H1 (cell line): ENCODE data around the gene WFDC12. TPM values are rescaled to one million over a fixed set of nuclear protein-coding genes. Genes with fewer than 3 reads are reported as not detected.

ENCODE experiments used
- CTCF ChIA-PET: fragments of 300-600 bp; sonication (Branson Sonifier 250); formaldehyde crosslinking; loops from one replicate; lab custom pipeline; 2021; ENCODE audit not compliant: partially characterized antibody; lab: Charles Lee
- POLR2A ChIA-PET: fragments of 300-600 bp; sonication (Branson Sonifier 250); formaldehyde crosslinking; loops from one replicate; lab custom pipeline; 2021; ENCODE audit warnings: inconsistent platforms; ENCODE audit not compliant: partially characterized antibody; lab: Charles Lee
- DNase-seq, 2 experiments: peaks; one replicate each; pipeline versions ENCODE4 v3.0.0 to v3.0.0-alpha.2; 2010 to 2022; ENCODE audit warnings: low spot score in 2 of 2, low read depth in 1 of 2, mixed read lengths in 1 of 2
- FAIRE-seq: peaks from 2 replicates; lab custom pipeline; 2011; peaks lifted over from hg19 to GRCh38; lab: Jason Lieb, UNC
- H2AFZ ChIP-seq: 2 replicates; pipeline ENCODE4 v1.8.1; 2012; ENCODE audit warnings: low read length, inconsistent platforms
- H2AK5ac ChIP-seq: 2 replicates; pipeline ENCODE4 v1.6.1; 2013; ENCODE audit warnings: low read depth, low read length
- H2BK120ac ChIP-seq: replicated peaks from 2 replicates; pipeline ENCODE3; 2013; ENCODE audit warnings: low read depth, low read length, inconsistent platforms
- H2BK12ac ChIP-seq: 2 replicates; pipeline ENCODE4 v1.6.1; 2013; ENCODE audit warnings: low read depth, low read length
- H2BK15ac ChIP-seq: 2 replicates; pipeline ENCODE4 v1.6.1; 2013; ENCODE audit warnings: low read length
- H2BK20ac ChIP-seq: 2 replicates; pipeline ENCODE4 v1.6.1; 2013; ENCODE audit warnings: low read length
- H2BK5ac ChIP-seq: 2 replicates; pipeline ENCODE4 v1.6.1; 2013; ENCODE audit warnings: low read depth, low read length
- H3K14ac ChIP-seq: 2 replicates; pipeline ENCODE4 v1.6.1; 2013; ENCODE audit warnings: inconsistent platforms; ENCODE audit not compliant: insufficient read length
- H3K18ac ChIP-seq: 2 replicates; pipeline ENCODE4 v1.6.1; 2013; ENCODE audit warnings: low read length; ENCODE audit errors: extremely low read depth
- H3K23ac ChIP-seq: 2 replicates; pipeline ENCODE4 v1.6.1; 2013; ENCODE audit warnings: inconsistent platforms; ENCODE audit not compliant: insufficient read length
- H3K23me2 ChIP-seq: 2 replicates; pipeline ENCODE4 v1.6.1; 2013; ENCODE audit warnings: low read depth, low read length
- H3K27ac ChIP-seq: 2 replicates; pipeline ENCODE4 v1.6.1; 2011; ENCODE audit warnings: low read depth, low read length, inconsistent platforms
- H3K27me3 ChIP-seq, 4 experiments: replicated peaks in 1 of 4; 1 replicate in 1 of 4; 2 replicates in 3 of 4; pipeline versions ENCODE4 v1.6.1 to v1.8.1; 2011 to 2013; ENCODE audit warnings: low read length in 3 of 4, mild to moderate bottlenecking in 3 of 4, inconsistent platforms in 2 of 4, mixed read lengths in 2 of 4, moderate library complexity in 1 of 4; ENCODE audit not compliant: control insufficient read depth in 3 of 4, insufficient read depth in 3 of 4; ENCODE audit errors: extremely low read depth in 1 of 4
- H3K36me3 ChIP-seq, 4 experiments: 2 replicates each; pipeline versions ENCODE4 v1.6.1 to v1.8.1; 2011 to 2013; ENCODE audit warnings: mild to moderate bottlenecking in 4 of 4, low read length in 3 of 4, moderate library complexity in 2 of 4, control low read depth in 1 of 4, inconsistent platforms in 1 of 4; ENCODE audit not compliant: insufficient read depth in 4 of 4, control insufficient read depth in 2 of 4
- H3K4ac ChIP-seq: replicated peaks from 2 replicates; pipeline ENCODE3; 2013; ENCODE audit warnings: low read length, low read depth, mixed read lengths, inconsistent platforms; ENCODE audit not compliant: insufficient read length
- H3K4me1 ChIP-seq, 4 experiments: replicated peaks in 1 of 4; 1 replicate in 1 of 4; 2 replicates in 3 of 4; pipeline versions ENCODE4 v1.6.1 to v1.8.1; 2011 to 2013; ENCODE audit warnings: low read length in 3 of 4, inconsistent platforms in 2 of 4, mixed read lengths in 1 of 4; ENCODE audit not compliant: insufficient read depth in 4 of 4, control insufficient read depth in 3 of 4
- H3K4me2 ChIP-seq, 2 experiments: 2 replicates each; pipeline versions ENCODE4 v1.6.1 to v1.8.1; 2011 to 2013; ENCODE audit warnings: low read depth in 2 of 2, low read length in 2 of 2, control low read depth in 1 of 2, inconsistent platforms in 1 of 2, mild to moderate bottlenecking in 1 of 2; ENCODE audit not compliant: insufficient read depth in 1 of 2
- H3K4me3 ChIP-seq, 4 experiments: fragments of 200-600, 300-600 bp in 1 of 4; sonication (generic), shearing (Covaris generic), sonication (Bioruptor Twin) in 1 of 4; 2 replicates each; pipeline versions ENCODE4 v1.5.1 to v1.8.1; 2011 to 2016; ENCODE audit warnings: low read length in 4 of 4, low read depth in 3 of 4, control low read depth in 2 of 4, inconsistent platforms in 2 of 4, mild to moderate bottlenecking in 2 of 4, mixed read lengths in 1 of 4, moderate library complexity in 1 of 4; ENCODE audit not compliant: insufficient read depth in 2 of 4; ENCODE audit errors: extremely low read depth in 1 of 4
- H3K56ac ChIP-seq: replicated peaks from 2 replicates; pipeline ENCODE3; 2013; ENCODE audit warnings: low read depth, mild to moderate bottlenecking, mixed read lengths, low read length, inconsistent platforms; ENCODE audit not compliant: insufficient read length
- H3K79me1 ChIP-seq: 2 replicates; pipeline ENCODE4 v1.6.1; 2013; ENCODE audit warnings: low read depth, low read length, control low read depth
- H3K79me2 ChIP-seq, 2 experiments: 2 replicates each; pipeline versions ENCODE4 v1.6.1 to v1.8.1; 2012 to 2013; ENCODE audit warnings: low read length in 2 of 2, mild to moderate bottlenecking in 2 of 2, inconsistent platforms in 1 of 2; ENCODE audit not compliant: insufficient read depth in 2 of 2, control insufficient read depth in 1 of 2
- H3K9ac ChIP-seq, 4 experiments: replicated peaks in 1 of 4; 1 replicate in 1 of 4; 2 replicates in 3 of 4; pipeline versions ENCODE4 v1.6.1 to v1.8.1; 2011 to 2013; ENCODE audit warnings: low read depth in 3 of 4, low read length in 3 of 4, control low read depth in 2 of 4, mild to moderate bottlenecking in 2 of 4, moderate library complexity in 2 of 4, inconsistent platforms in 1 of 4; ENCODE audit errors: extremely low read depth in 1 of 4
- H3K9me3 ChIP-seq, 2 experiments: 2 replicates each; pipeline versions ENCODE4 v1.6.1 to v1.8.1; 2012 to 2013; ENCODE audit warnings: mild to moderate bottlenecking in 2 of 2, moderate library complexity in 2 of 2, control low read depth in 1 of 2, inconsistent platforms in 1 of 2, low read depth in 1 of 2, low read length in 1 of 2, mixed read lengths in 1 of 2; ENCODE audit not compliant: insufficient read depth in 2 of 2
- H4K20me1 ChIP-seq, 2 experiments: replicated peaks in 1 of 2; 2 replicates each; pipeline versions ENCODE3 to v1.8.1; 2011 to 2013; ENCODE audit warnings: inconsistent platforms in 2 of 2, low read length in 2 of 2, mild to moderate bottlenecking in 1 of 2; ENCODE audit not compliant: insufficient read depth in 2 of 2, control insufficient read depth in 1 of 2
- H4K5ac ChIP-seq: 2 replicates; pipeline ENCODE4 v1.6.1; 2013; ENCODE audit warnings: low read length, low read depth, mixed read lengths, inconsistent platforms; ENCODE audit not compliant: insufficient read length
- H4K8ac ChIP-seq: 2 replicates; pipeline ENCODE4 v1.8.0; 2013; ENCODE audit warnings: mild to moderate bottlenecking, moderate library complexity, low read length, inconsistent platforms; ENCODE audit not compliant: insufficient read depth; ENCODE audit errors: extremely low read depth
- H4K91ac ChIP-seq: replicated peaks from 2 replicates; pipeline ENCODE3; 2013; ENCODE audit warnings: low read length, mixed read lengths, inconsistent platforms; ENCODE audit not compliant: insufficient read length
- CHD2 ChIP-seq: IDR thresholded peaks from 2 replicates; pipeline ENCODE4 v1.6.1; 2012; ENCODE audit warnings: low read length, improper control_type of control experiment
- EZH2 ChIP-seq: fragments of 200-600 bp; sonication (generic); IDR thresholded peaks from 2 replicates; pipeline ENCODE4 v1.7.1; 2012; ENCODE audit warnings: low read depth, mild to moderate bottlenecking, moderate library complexity, low read length, inconsistent platforms; ENCODE audit not compliant: severe bottlenecking
- JUN ChIP-seq: IDR thresholded peaks from 2 replicates; pipeline ENCODE4 v1.6.1; 2011; ENCODE audit warnings: low read depth, mild to moderate bottlenecking, improper control_type of control experiment, low read length
- KDM4A ChIP-seq: IDR thresholded peaks from one replicate; pipeline ENCODE4 v1.7.1; 2012; ENCODE audit warnings: low read depth, mild to moderate bottlenecking, moderate library complexity, low read length, inconsistent platforms; ENCODE audit not compliant: severe bottlenecking
- NANOG ChIP-seq: IDR thresholded peaks from 2 replicates; pipeline ENCODE4 v1.6.1; 2011; ENCODE audit warnings: low read length, low read depth, mild to moderate bottlenecking, inconsistent platforms; ENCODE audit not compliant: insufficient read depth, poor library complexity, severe bottlenecking
- PHF8 ChIP-seq: fragments of 200-600 bp; sonication (generic); conservative IDR thresholded peaks from 2 replicates; pipeline ENCODE4 v1.7.1; 2012; ENCODE audit warnings: low read depth, mild to moderate bottlenecking, inconsistent platforms, low read length, moderate library complexity
- RXRA ChIP-seq: IDR thresholded peaks from 2 replicates; pipeline ENCODE4 v1.6.1; 2011; ENCODE audit warnings: low read depth, mild to moderate bottlenecking, low read length, moderate library complexity; ENCODE audit not compliant: insufficient read depth
- SAP30 ChIP-seq: fragments of 300-600 bp; sonication (generic); IDR thresholded peaks from 2 replicates; pipeline ENCODE4 v1.7.1; 2012; ENCODE audit warnings: low read length, moderate library complexity, mild to moderate bottlenecking, inconsistent platforms; ENCODE audit not compliant: insufficient read depth, insufficient replicate concordance
- SIX5 ChIP-seq: IDR thresholded peaks from 2 replicates; pipeline ENCODE4 v1.6.1; 2011; ENCODE audit warnings: mild to moderate bottlenecking, low read depth, low read length
- SRF ChIP-seq: IDR thresholded peaks from 2 replicates; pipeline ENCODE4 v1.6.1; 2011; ENCODE audit warnings: mild to moderate bottlenecking, low read depth, low read length, moderate library complexity
- TAF1 ChIP-seq: IDR thresholded peaks from 2 replicates; pipeline ENCODE4 v1.6.1; 2011; ENCODE audit warnings: mild to moderate bottlenecking, low read depth, low read length
- ZNF274 ChIP-seq: IDR thresholded peaks from 2 replicates; pipeline ENCODE4 v1.7.0; 2012; ENCODE audit warnings: low read length, borderline replicate concordance; ENCODE audit errors: extremely low read depth
- WGBS, 2 experiments: shearing (Covaris generic) in 1 of 2; methylation state at CpG; one replicate each; pipeline versions ENCODE4 v1.1.6 to v1.1.7; 2013 to 2015; ENCODE audit warnings: low lambda C conversion rate in 2 of 2, mixed read lengths in 2 of 2, inconsistent platforms in 1 of 2, low coverage in 1 of 2, missing lambda C conversion rate in 1 of 2; ENCODE audit not compliant: insufficient replicate concordance in 2 of 2, insufficient coverage in 1 of 2, insufficient read length in 1 of 2; ENCODE audit errors: extremely low coverage in 1 of 2, missing lambda C conversion rate in 1 of 2; 5-methylcytosine and 5-hydroxymethylcytosine counted together
- polyA plus RNA-seq, 7 experiments: library from polyadenylated mRNA; depleted of rRNA in 3 of 7; stranded (reverse) in 5 of 7; unstranded in 2 of 7; fragments of >200 nt in 5 of 7; fragments of 200-250 nt in 2 of 7; gene quantifications; 1 replicate in 5 of 7; 2 replicates in 1 of 7; 4 replicates in 1 of 7; pipeline versions ENCODE4 v1.2.1 to v1.2.3, GENCODE V29; 2011 to 2013; ENCODE audit warnings: missing spikeins in 2 of 7, mixed read lengths in 2 of 7
- total RNA-seq: library from RNA; stranded (reverse); fragmentation: NEBNext Ultra II Directional; extraction: Animal tissue kit (Norgen Biotek cat#: 25700); gene quantifications from 2 replicates; pipeline ENCODE4 v1.2.1, GENCODE V29; 2021

Gene WFDC12
- total and polyA plus RNA-seq, 2 of the 8 experiments (the other 6 are each of a cell fraction or from before 2014, with no cell fraction given), result not detected

DNA sequence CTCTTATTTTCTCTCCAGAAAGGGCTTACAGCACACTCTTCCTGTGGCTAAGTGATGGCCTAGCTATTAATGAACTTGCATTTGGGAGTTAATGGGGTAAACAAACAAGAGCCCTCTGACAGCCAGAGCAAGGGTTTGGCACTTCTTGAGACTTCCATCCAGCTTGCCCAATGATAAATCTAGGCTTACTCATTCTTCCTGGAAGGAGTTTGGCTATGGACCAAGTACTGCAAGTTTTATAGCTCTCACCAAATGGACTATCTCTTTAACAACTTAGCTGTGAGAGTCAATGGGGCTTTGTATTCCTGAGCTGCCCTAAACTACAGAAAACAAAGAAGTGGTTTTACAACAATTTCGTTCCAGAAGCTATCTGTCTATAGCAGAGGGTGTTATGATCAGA is 33.7 kb upstream of the WFDC12 start:
- no peaks in the 10 kb centered on the region for H3K4me1 ChIP-seq
- H2BK5ac ChIP-seq, result no peak overlapping the region
- H3K23ac ChIP-seq, result no peak overlapping the region
- ChIA-PET POLR2A (no interaction called here), CTCF (interaction anchor here (0.7 to 1.8 kb wide), 2 partner anchors 19 to 72 kb away, joined by 4 to 14 read pairs; no protein-coding TSS in a partner anchor)
- no peak overlapping the region for H2AFZ ChIP-seq
- no peaks in the 10 kb centered on the region for H3K36me3 ChIP-seq
- FAIRE-seq, result no peak
- no peak overlapping the region for H2BK15ac ChIP-seq
- no peak overlapping the region for H2BK120ac ChIP-seq
- H4K5ac ChIP-seq, result no peak overlapping the region
- peaks cover 0 to 1% (median 0%) of the 10 kb centered on the region in 4 experiments; a peak in 1 of 7 replicates for H3K27me3 ChIP-seq
- H3K23me2 ChIP-seq, result no peaks in the 10 kb centered on the region
- no peaks in the 10 kb centered on the region for H3K79me1 ChIP-seq
- no peak for DNase-seq
- H4K8ac ChIP-seq, result no peak overlapping the region
- no peak overlapping the region for H3K18ac ChIP-seq
- H3K4me2 ChIP-seq, result no peak overlapping the region
- no peaks in the 10 kb centered on the region for H4K20me1 ChIP-seq
- no peak overlapping the region for H3K4ac ChIP-seq
- no peak overlapping the region for H3K14ac ChIP-seq
- H2BK12ac ChIP-seq, result no peak overlapping the region
- 72% methylated on average over 1 of the region's 1 CpG; no CpG with 5 or more reads in 1 of the 2 experiments for WGBS, 2 experiments
- H3K9ac ChIP-seq, result no peak overlapping the region
- H2BK20ac ChIP-seq, result no peak overlapping the region
- no peak overlapping the region for H3K27ac ChIP-seq
- no peak overlapping the region for H3K56ac ChIP-seq
- no peak overlapping the region for H3K4me3 ChIP-seq
- no peak overlapping the region for H2AK5ac ChIP-seq
- H3K79me2 ChIP-seq, result no peaks in the 10 kb centered on the region
- no peak overlapping the region for H4K91ac ChIP-seq
- peaks cover 2 to 4% of the 10 kb centered on the region in 2 experiments; a peak in 2 of 4 replicates for H3K9me3 ChIP-seq
- TF ChIP-seq ZNF274 (no peak), JUN (no peak), PHF8 (no peak), SRF (no peak), TAF1 (no peak), RXRA (no peak), SIX5 (no peak), NANOG (no peak), EZH2 (no peak), SAP30 (no peak), CHD2 (no peak), KDM4A (no peak)
